Measurements from ENCODE around the gene USP32.

DNA sequence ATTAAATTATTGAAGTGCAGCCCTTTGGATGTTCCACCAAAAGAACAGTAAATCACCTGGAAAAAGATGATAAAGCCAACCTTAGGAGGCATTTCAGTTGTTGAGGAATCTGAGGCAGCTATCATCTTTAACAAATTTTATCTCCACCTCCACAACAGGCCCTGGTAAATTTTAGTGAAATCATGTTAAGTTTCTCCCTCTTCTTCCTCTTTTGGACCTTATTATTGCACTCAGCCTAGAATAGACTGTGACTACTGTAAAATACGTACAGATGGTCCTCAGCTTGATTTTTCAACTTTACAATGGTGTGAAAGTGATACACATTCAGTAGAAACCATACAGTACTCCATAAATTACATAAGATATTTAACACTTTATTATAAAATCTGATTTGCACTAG, 90.3 kb downstream of the USP32 start:
- no peak for TF ChIP-seq POLR2A (IDR thresholded peaks at IDR 0.05; ENCODE audit: extremely low read depth, insufficient read length)
- TF ChIP-seq, protein P1, sequence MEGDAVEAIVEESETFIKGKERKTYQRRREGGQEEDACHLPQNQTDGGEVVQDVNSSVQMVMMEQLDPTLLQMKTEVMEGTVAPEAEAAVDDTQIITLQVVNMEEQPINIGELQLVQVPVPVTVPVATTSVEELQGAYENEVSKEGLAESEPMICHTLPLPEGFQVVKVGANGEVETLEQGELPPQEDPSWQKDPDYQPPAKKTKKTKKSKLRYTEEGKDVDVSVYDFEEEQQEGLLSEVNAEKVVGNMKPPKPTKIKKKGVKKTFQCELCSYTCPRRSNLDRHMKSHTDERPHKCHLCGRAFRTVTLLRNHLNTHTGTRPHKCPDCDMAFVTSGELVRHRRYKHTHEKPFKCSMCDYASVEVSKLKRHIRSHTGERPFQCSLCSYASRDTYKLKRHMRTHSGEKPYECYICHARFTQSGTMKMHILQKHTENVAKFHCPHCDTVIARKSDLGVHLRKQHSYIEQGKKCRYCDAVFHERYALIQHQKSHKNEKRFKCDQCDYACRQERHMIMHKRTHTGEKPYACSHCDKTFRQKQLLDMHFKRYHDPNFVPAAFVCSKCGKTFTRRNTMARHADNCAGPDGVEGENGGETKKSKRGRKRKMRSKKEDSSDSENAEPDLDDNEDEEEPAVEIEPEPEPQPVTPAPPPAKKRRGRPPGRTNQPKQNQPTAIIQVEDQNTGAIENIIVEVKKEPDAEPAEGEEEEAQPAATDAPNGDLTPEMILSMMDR (IDR thresholded peaks at IDR 0.05; ENCODE audit: low read depth, low read length) = no peak
- TF ChIP-seq MAX (IDR thresholded peaks at IDR 0.05; ENCODE audit: low read depth, low read length) = no peak
- no peak for TF ChIP-seq MYC (IDR thresholded peaks at IDR 0.05; ENCODE audit: low read depth, low read length)
